ENCODE data around the gene SPATA9. TPM values are rescaled to one million over a fixed set of nuclear protein-coding genes. Genes with fewer than 3 reads are reported as not detected.

The SPATA9 gene
- total and polyA plus RNA-seq, 2 of the 8 experiments (the other 6 are each of a cell fraction or from before 2014, with no cell fraction given): not detected

DNA sequence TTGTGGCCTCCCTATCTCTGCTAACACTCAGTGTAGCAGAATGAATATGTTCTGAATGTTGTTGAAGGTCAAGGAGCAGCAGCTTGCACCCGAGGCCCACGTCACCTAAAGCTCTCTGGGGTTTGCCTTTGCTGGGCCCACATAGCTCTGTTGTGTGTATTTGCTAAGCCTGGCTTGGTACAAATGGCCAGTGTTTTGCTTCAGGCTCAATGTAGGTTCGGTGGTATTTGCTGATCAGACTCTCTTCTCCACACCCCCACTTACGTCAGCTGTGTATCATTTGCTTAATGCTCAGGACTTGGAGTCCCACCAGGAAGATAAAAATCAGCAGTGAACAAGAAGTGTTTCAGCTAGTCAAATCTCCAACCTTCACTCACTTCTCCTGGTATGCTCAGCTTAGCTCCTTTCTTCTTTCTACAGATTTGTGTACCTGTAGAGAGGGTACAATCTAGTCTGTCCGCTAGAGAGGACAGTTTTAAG, 41.0 kb downstream of the SPATA9 start:
- Histone ChIP-seq H4K91ac (replicated peaks; ENCODE audit: insufficient read length, low read length) (no peak overlapping the region), H2BK12ac (ENCODE audit: low read depth, low read length) (no peak overlapping the region), H2BK5ac (ENCODE audit: low read depth, low read length) (no peak overlapping the region), H3K36me3 (ENCODE audit: control insufficient read depth in 2 of 4, insufficient read depth in 4 of 4, low read length in 3 of 4) (no peaks in the 10 kb centered on the region), H4K5ac (ENCODE audit: insufficient read length, low read depth, low read length) (no peak overlapping the region), H3K4ac (replicated peaks; ENCODE audit: insufficient read length, low read depth, low read length) (no peak overlapping the region), H4K8ac (ENCODE audit: extremely low read depth, insufficient read depth, low read length) (no peak overlapping the region), H2AK5ac (ENCODE audit: low read depth, low read length) (no peak overlapping the region), H3K56ac (replicated peaks; ENCODE audit: insufficient read length, low read depth, low read length) (no peak overlapping the region), H3K27ac (ENCODE audit: low read depth, low read length) (no peak overlapping the region), H2AFZ (ENCODE audit: low read length) (no peak overlapping the region), H3K9me3 (ENCODE audit: insufficient read depth in 2 of 2, low read depth in 1 of 2, low read length in 1 of 2) (no peaks in the 10 kb centered on the region), H3K23me2 (ENCODE audit: low read depth, low read length) (peaks cover 2% of the 10 kb centered on the region; the same call in 1 of the 2 replicates), H3K14ac (ENCODE audit: insufficient read length) (no peak overlapping the region), H3K27me3 (replicated peaks in 1 of 4; ENCODE audit: control insufficient read depth in 3 of 4, extremely low read depth in 1 of 4, insufficient read depth in 3 of 4, low read length in 3 of 4) (no peaks in the 10 kb centered on the region), H3K79me1 (ENCODE audit: low read depth, low read length) (no peaks in the 10 kb centered on the region), H3K9ac (replicated peaks in 1 of 4; ENCODE audit: extremely low read depth in 1 of 4, low read depth in 3 of 4, low read length in 3 of 4) (no peak overlapping the region), H3K23ac (ENCODE audit: insufficient read length) (no peak overlapping the region), H2BK15ac (ENCODE audit: low read length) (no peak overlapping the region), H3K18ac (ENCODE audit: extremely low read depth, low read length) (no peak overlapping the region), H4K20me1 (replicated peaks in 1 of 2; ENCODE audit: control insufficient read depth in 1 of 2, insufficient read depth in 2 of 2, low read length in 2 of 2) (no peaks in the 10 kb centered on the region), H3K4me2 (ENCODE audit: insufficient read depth in 1 of 2, low read depth in 2 of 2, low read length in 2 of 2) (no peak overlapping the region), H3K79me2 (ENCODE audit: control insufficient read depth in 1 of 2, insufficient read depth in 2 of 2, low read length in 2 of 2) (no peaks in the 10 kb centered on the region), H3K4me1 (replicated peaks in 1 of 4; ENCODE audit: control insufficient read depth in 3 of 4, insufficient read depth in 4 of 4, low read length in 3 of 4) (no peaks in the 10 kb centered on the region), H2BK20ac (ENCODE audit: low read length) (no peak overlapping the region), H2BK120ac (replicated peaks; ENCODE audit: low read depth, low read length) (no peak overlapping the region), H3K4me3 (ENCODE audit: extremely low read depth in 1 of 4, insufficient read depth in 2 of 4, low read depth in 3 of 4, low read length in 4 of 4) (no peak overlapping the region)
- WGBS, 2 experiments (ENCODE audit: extremely low coverage in 1 of 2, insufficient coverage in 1 of 2, insufficient read length in 1 of 2, insufficient replicate concordance in 2 of 2, low coverage in 1 of 2, low lambda C conversion rate in 2 of 2, missing lambda C conversion rate in 1 of 2): 89% methylated on average over 5 of the region's 5 CpGs; no CpG with 5 or more reads in 1 of the 2 experiments
- CTCF ChIA-PET (ENCODE audit: partially characterized antibody): interaction anchor here (0.7 to 6.4 kb wide), 7 partner anchors 9 to 212 kb away, joined by 3 to 32 read pairs (median 5); no protein-coding TSS in a partner anchor
- no peak for DNase-seq (ENCODE audit: low read depth in 1 of 2, low spot score in 2 of 2)
- no peak for TF ChIP-seq KDM4A (IDR thresholded peaks at IDR 0.05; ENCODE audit: low read depth, low read length, severe bottlenecking)
- TF ChIP-seq RAD21 (IDR thresholded peaks at IDR 0.05 in 1 of 2, conservative IDR thresholded peaks at IDR 0.05 in 1 of 2; ENCODE audit: low read depth in 2 of 2, low read length in 2 of 2): no peak
- TF ChIP-seq JUND (IDR thresholded peaks at IDR 0.05; ENCODE audit: low read length): no peak
- TF ChIP-seq, protein P1, sequence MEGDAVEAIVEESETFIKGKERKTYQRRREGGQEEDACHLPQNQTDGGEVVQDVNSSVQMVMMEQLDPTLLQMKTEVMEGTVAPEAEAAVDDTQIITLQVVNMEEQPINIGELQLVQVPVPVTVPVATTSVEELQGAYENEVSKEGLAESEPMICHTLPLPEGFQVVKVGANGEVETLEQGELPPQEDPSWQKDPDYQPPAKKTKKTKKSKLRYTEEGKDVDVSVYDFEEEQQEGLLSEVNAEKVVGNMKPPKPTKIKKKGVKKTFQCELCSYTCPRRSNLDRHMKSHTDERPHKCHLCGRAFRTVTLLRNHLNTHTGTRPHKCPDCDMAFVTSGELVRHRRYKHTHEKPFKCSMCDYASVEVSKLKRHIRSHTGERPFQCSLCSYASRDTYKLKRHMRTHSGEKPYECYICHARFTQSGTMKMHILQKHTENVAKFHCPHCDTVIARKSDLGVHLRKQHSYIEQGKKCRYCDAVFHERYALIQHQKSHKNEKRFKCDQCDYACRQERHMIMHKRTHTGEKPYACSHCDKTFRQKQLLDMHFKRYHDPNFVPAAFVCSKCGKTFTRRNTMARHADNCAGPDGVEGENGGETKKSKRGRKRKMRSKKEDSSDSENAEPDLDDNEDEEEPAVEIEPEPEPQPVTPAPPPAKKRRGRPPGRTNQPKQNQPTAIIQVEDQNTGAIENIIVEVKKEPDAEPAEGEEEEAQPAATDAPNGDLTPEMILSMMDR (IDR thresholded peaks at IDR 0.05; ENCODE audit: control extremely low read depth in 1 of 3, insufficient read depth in 1 of 3, low read depth in 1 of 3, low read length in 3 of 3): no peak
- TF ChIP-seq SIX5 (IDR thresholded peaks at IDR 0.05; ENCODE audit: low read depth, low read length): no peak
- TF ChIP-seq CTBP2 (IDR thresholded peaks at IDR 0.05; ENCODE audit: borderline replicate concordance, insufficient read depth, insufficient read length, low read length): no peak
- TF ChIP-seq CHD1 (IDR thresholded peaks at IDR 0.05; ENCODE audit: low read depth, low read length): no peak
- no peak for TF ChIP-seq RNF2 (IDR thresholded peaks at IDR 0.05; ENCODE audit: borderline replicate concordance, low read depth, low read length, missing control alignments, poor library complexity, severe bottlenecking)
- no peak for TF ChIP-seq HDAC2 (IDR thresholded peaks at IDR 0.05; ENCODE audit: borderline replicate concordance in 1 of 2, low read depth in 2 of 2, low read length in 2 of 2)
- no peak for FAIRE-seq
- POLR2A ChIA-PET (ENCODE audit: partially characterized antibody): no interaction called here
